Vagina (tissue), 2 donors: Measurements from ENCODE around the gene MED12L. TPM values are rescaled to one million over a fixed set of nuclear protein-coding genes. Genes with fewer than 3 reads are reported as not detected.

Experiments used
- DNase-seq, 2 donors: peaks; one replicate each; pipeline ENCODE4 v3.0.0-alpha.2; 2017; ENCODE audit errors: extremely low spot score in 2 of 2
- H3K27ac ChIP-seq: fragments of 200-600 bp; sonication (generic); one replicate; pipeline ENCODE4 v1.5.1; 2019
- H3K27me3 ChIP-seq: fragments of 200-600 bp; sonication (generic); one replicate; pipeline ENCODE4 v1.5.1; 2019
- H3K36me3 ChIP-seq, 2 donors: fragments of 200-600 bp; sonication (generic); one replicate each; pipeline ENCODE4 v1.5.1; 2017 to 2019
- H3K4me1 ChIP-seq: fragments of 200-600 bp; sonication (generic); one replicate; pipeline ENCODE4 v1.5.1; 2019
- H3K4me3 ChIP-seq, 2 donors: fragments of 200-600 bp; sonication (generic); 1 replicate in 1 of 2; 2 replicates in 1 of 2; pipeline ENCODE4 v1.5.1; 2016 to 2019
- H3K9me3 ChIP-seq: fragments of 200-600 bp; sonication (generic); one replicate; pipeline ENCODE4 v1.5.1; 2019
- CTCF ChIP-seq, 3 experiments: fragments of 450-650 bp in 2 of 3; fragments of 200-600 bp in 1 of 3; sonication (generic) in 1 of 3; IDR thresholded peaks; one replicate each; pipeline ENCODE4 v1.5.1; 2017 to 2019; ENCODE audit warnings: antibody characterized with exemption in 3 of 3, mild to moderate bottlenecking in 2 of 3, moderate library complexity in 2 of 3
- POLR2A ChIP-seq, 2 donors: fragments of 450-650 bp; IDR thresholded peaks; one replicate each; pipeline ENCODE4 v1.6.1; 2017; ENCODE audit warnings: antibody characterized with exemption in 2 of 2, mild to moderate bottlenecking in 2 of 2, moderate library complexity in 2 of 2
- POLR2AphosphoS5 ChIP-seq, 2 donors: sonication (generic); formaldehyde crosslinking; IDR thresholded peaks; one replicate each; pipeline ENCODE4 v1.9.0; 2017; ENCODE audit warnings: antibody characterized with exemption in 2 of 2, mild to moderate bottlenecking in 2 of 2, low read depth in 1 of 2; ENCODE audit not compliant: insufficient read depth in 1 of 2
- intact Hi-C: fragments of 100-400 bp; cut with DNase I; formaldehyde crosslinking; loops from one replicate; pipeline ENCODE4 v1.15.1; 2023
- total RNA-seq: library from RNA; depleted of rRNA; stranded (reverse); fragments of >200 nt; gene quantifications from one replicate; pipeline ENCODE4 v1.2.3, GENCODE V29; 2016

MED12L gene
- total RNA-seq, 1 donor from 2014 or later, result 1.7 TPM

- Histone ChIP-seq H3K9me3 (no peaks in the 10 kb centered on the region), H3K27me3 (no peaks in the 10 kb centered on the region), H3K4me1 (peaks cover 16% of the 10 kb centered on the region), H3K36me3 (no peaks in the 10 kb centered on the region), H3K4me3 (no peak overlapping the region), H3K27ac (no peak overlapping the region)
- no peak for TF ChIP-seq POLR2A (IDR thresholded peaks at IDR 0.05)
- TF ChIP-seq CTCF (IDR thresholded peaks at IDR 0.05), result no peak
- no peak for TF ChIP-seq POLR2AphosphoS5 (IDR thresholded peaks at IDR 0.05; ENCODE audit: insufficient read depth in 1 of 2, low read depth in 1 of 2)
- intact Hi-C loops, result no loop called here
- no peak for DNase-seq
Measured at GRCh38 chr3:151330899-151331298, 245.4 kb downstream of the MED12L start.

- intact Hi-C loops, result no loop called here
- Histone ChIP-seq H3K4me3 (no peak overlapping the region), H3K4me1 (peaks cover 16% of the 10 kb centered on the region), H3K36me3 (no peaks in the 10 kb centered on the region), H3K27me3 (no peaks in the 10 kb centered on the region), H3K27ac (no peak overlapping the region), H3K9me3 (no peaks in the 10 kb centered on the region)
- no peak for TF ChIP-seq POLR2AphosphoS5 (IDR thresholded peaks at IDR 0.05; ENCODE audit: insufficient read depth in 1 of 2, low read depth in 1 of 2)
- TF ChIP-seq POLR2A (IDR thresholded peaks at IDR 0.05), result no peak
- no peak for TF ChIP-seq CTCF (IDR thresholded peaks at IDR 0.05)
- DNase-seq, result no peak
Measured at GRCh38 chr3:151331696-151332095, 246.2 kb downstream of the MED12L start.

- no peaks in the 10 kb centered on the region for H3K9me3 ChIP-seq
- intact Hi-C loops, result no loop called here
- peaks cover 8% of the 10 kb centered on the region for H3K4me1 ChIP-seq
- H3K27ac ChIP-seq, result no peak overlapping the region
- TF ChIP-seq POLR2AphosphoS5 (IDR thresholded peaks at IDR 0.05; ENCODE audit: insufficient read depth in 1 of 2, low read depth in 1 of 2) (no peak), CTCF (IDR thresholded peaks at IDR 0.05) (no peak), POLR2A (IDR thresholded peaks at IDR 0.05) (no peak)
- H3K36me3 ChIP-seq, result no peaks in the 10 kb centered on the region
- H3K27me3 ChIP-seq, result no peaks in the 10 kb centered on the region
- no peak for DNase-seq
- H3K4me3 ChIP-seq, result peak overlapping the region in 1 of 2 donors; percentile 5
Measured at GRCh38 chr3:151345859-151346258, 260.4 kb downstream of the MED12L start.

- no peak overlapping the region for H3K27ac ChIP-seq
- no peak overlapping the region for H3K4me3 ChIP-seq
- H3K36me3 ChIP-seq, result no peaks in the 10 kb centered on the region
- no peak for DNase-seq
- TF ChIP-seq CTCF (IDR thresholded peaks at IDR 0.05), result no peak
- TF ChIP-seq POLR2A (IDR thresholded peaks at IDR 0.05), result no peak
- no peak for TF ChIP-seq POLR2AphosphoS5 (IDR thresholded peaks at IDR 0.05; ENCODE audit: insufficient read depth in 1 of 2, low read depth in 1 of 2)
- H3K4me1 ChIP-seq, result peaks cover 8% of the 10 kb centered on the region
- H3K9me3 ChIP-seq, result no peaks in the 10 kb centered on the region
- intact Hi-C loops, result no loop called here
- H3K27me3 ChIP-seq, result no peaks in the 10 kb centered on the region
Measured at GRCh38 chr3:151346292-151346691, 260.8 kb downstream of the MED12L start.

GRCh38 chr3:151347432-151347831 is 262.0 kb downstream of the MED12L start:
- Histone ChIP-seq H3K36me3 (no peaks in the 10 kb centered on the region), H3K27ac (no peak overlapping the region), H3K27me3 (no peaks in the 10 kb centered on the region), H3K4me1 (peaks cover 8% of the 10 kb centered on the region), H3K4me3 (no peak overlapping the region), H3K9me3 (no peaks in the 10 kb centered on the region)
- TF ChIP-seq CTCF (IDR thresholded peaks at IDR 0.05) (no peak), POLR2AphosphoS5 (IDR thresholded peaks at IDR 0.05; ENCODE audit: insufficient read depth in 1 of 2, low read depth in 1 of 2) (no peak), POLR2A (IDR thresholded peaks at IDR 0.05) (no peak)
- intact Hi-C loops, result no loop called here
- no peak for DNase-seq
